ENCODE measurements around the gene FRMD8. TPM values are rescaled to one million over a fixed set of nuclear protein-coding genes. Genes with fewer than 3 reads are reported as not detected.
A peak's percentile ranks its signal among the peaks of the same experiment; 100 is the strongest.

Gene FRMD8
- total and polyA plus RNA-seq, 9 of the 15 experiments (the other 6 are each of a cell fraction or from before 2014, with no cell fraction given) = 4.5 to 54.5 (median 15.8) TPM

DNA sequence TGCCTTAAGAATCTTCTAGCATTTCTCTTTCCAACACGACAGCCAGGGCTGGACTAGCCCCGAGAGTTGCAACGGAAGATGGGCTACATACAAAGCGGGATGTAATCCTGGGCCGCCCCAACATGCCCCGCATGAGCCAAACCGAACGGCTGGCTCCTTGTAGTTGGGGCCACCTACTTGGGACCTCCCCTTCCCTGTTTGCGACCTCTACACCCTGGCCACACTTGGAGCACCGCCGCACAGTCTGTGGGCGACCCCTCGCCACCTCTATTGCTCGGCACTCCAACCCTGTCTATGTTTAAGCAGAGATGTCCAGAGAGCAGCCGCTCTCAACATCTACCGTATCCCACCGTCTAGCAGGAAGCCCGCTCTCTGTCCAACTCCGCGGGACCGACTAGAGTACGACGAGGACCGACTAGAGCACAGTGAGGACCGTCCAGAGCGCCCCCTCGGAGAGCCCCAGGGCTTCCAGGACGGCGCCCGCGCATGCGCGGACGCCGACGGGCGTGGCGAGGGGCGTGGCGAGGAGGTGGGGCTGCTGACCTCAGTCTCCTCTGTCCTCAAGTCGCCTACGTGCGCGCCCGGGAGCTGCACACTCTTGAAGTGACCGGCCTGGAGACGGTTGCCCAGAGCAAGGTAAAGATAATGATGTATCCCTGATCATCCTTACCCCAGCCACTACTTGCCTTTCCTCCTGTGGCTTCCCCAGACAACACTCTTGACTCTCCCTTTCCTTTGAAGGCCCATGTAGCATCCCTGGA is 68.4 kb downstream of the FRMD8 start (continued):
- peak; percentile 65; the same call in 1 of the 2 replicates for TF ChIP-seq CXXC5 (CRISPR knock-in tag; IDR thresholded peaks at IDR 0.05)
- no peak for TF ChIP-seq ZNF445 (CRISPR knock-in tag; IDR thresholded peaks at IDR 0.05; ENCODE audit: low read depth)
- no peak for TF ChIP-seq ZNF280A (IDR thresholded peaks at IDR 0.05; ENCODE audit: low read depth, partially characterized antibody)
- peak in 1 of 2 experiments; percentile 47 for TF ChIP-seq AFF1 (IDR thresholded peaks at IDR 0.05; ENCODE audit: low read depth in 1 of 2, partially characterized antibody in 2 of 2)
- no peak for TF ChIP-seq CBX2 (IDR thresholded peaks at IDR 0.05; ENCODE audit: insufficient read depth, low read length, poor library complexity, severe bottlenecking)
- no peak for TF ChIP-seq U2AF1 (optimal IDR thresholded peaks at IDR 0.05; ENCODE audit: low read depth, low read length)
- TF ChIP-seq, protein P1, sequence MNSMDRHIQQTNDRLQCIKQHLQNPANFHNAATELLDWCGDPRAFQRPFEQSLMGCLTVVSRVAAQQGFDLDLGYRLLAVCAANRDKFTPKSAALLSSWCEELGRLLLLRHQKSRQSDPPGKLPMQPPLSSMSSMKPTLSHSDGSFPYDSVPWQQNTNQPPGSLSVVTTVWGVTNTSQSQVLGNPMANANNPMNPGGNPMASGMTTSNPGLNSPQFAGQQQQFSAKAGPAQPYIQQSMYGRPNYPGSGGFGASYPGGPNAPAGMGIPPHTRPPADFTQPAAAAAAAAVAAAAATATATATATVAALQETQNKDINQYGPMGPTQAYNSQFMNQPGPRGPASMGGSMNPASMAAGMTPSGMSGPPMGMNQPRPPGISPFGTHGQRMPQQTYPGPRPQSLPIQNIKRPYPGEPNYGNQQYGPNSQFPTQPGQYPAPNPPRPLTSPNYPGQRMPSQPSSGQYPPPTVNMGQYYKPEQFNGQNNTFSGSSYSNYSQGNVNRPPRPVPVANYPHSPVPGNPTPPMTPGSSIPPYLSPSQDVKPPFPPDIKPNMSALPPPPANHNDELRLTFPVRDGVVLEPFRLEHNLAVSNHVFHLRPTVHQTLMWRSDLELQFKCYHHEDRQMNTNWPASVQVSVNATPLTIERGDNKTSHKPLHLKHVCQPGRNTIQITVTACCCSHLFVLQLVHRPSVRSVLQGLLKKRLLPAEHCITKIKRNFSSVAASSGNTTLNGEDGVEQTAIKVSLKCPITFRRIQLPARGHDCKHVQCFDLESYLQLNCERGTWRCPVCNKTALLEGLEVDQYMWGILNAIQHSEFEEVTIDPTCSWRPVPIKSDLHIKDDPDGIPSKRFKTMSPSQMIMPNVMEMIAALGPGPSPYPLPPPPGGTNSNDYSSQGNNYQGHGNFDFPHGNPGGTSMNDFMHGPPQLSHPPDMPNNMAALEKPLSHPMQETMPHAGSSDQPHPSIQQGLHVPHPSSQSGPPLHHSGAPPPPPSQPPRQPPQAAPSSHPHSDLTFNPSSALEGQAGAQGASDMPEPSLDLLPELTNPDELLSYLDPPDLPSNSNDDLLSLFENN (IDR thresholded peaks at IDR 0.05; ENCODE audit: low read depth in 2 of 2, low read length in 2 of 2) = peak in 1 of 2 experiments; percentile 52; a peak in 1 of 4 replicates

All from K562 (cell line).